ENCODE measurements around the gene KCNT2.

DNA sequence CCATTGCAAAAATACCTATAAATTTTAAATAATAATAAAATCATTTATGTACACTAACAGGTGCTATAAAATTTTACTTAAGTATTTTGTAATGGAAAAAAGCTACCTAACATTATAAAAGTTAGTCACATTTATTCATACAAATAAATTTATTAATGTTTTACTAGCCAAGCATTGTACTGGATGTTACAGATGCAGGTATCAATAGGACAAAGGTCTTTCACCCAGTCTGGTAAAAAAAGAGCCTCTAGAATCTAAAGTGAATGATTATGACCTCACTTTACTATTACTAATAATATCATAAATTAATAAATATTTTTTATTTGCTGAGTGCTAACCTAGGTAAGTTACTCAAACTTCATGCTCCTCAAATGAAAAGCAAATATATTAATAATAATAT is 170.6 kb downstream of the KCNT2 start:
- no peak for TF ChIP-seq CTCF (IDR thresholded peaks at IDR 0.05)
- no peak for TF ChIP-seq EP300 (IDR thresholded peaks at IDR 0.05)
- TF ChIP-seq POLR2AphosphoS5 (IDR thresholded peaks at IDR 0.05): no peak

Measured in sigmoid colon (tissue), 4 donors.